Activated CD8-positive, alpha-beta memory T cell treated with anti-CD3 and anti-CD28 coated beads, Interleukin-2, amount 50 U/mL, for 48 hours (primary cell): ENCODE results near the gene UBR3.
"Not testable (repeated sequence)": the region's sequence is repeated elsewhere in the genome, so short reads cannot be mapped to it uniquely, and the experiment has no call there.

Experiments used
- DNase-seq: peaks from one replicate; pipeline ENCODE4 v3.0.0-alpha.2; 2020

The UBR3 gene

DNA sequence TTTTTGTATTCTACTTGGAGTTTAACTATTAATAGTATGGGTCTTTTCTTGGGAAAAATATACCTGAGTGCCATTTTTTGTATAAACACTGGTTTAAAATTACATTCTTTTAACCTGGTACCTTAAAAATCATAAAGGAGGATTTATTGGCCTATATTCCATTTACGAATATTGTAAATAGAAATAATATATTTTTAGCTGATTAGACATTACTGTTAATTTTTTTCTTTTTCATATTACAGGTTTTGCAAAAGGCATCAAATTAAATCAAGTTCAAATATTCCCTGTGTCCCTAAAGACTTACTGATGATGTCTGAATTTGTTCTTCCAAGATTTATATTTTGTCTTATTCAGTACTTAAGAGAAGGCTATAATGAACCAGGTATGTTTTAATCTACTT, 44.7 kb downstream of the UBR3 start:
- DNase-seq: no peak

DNA sequence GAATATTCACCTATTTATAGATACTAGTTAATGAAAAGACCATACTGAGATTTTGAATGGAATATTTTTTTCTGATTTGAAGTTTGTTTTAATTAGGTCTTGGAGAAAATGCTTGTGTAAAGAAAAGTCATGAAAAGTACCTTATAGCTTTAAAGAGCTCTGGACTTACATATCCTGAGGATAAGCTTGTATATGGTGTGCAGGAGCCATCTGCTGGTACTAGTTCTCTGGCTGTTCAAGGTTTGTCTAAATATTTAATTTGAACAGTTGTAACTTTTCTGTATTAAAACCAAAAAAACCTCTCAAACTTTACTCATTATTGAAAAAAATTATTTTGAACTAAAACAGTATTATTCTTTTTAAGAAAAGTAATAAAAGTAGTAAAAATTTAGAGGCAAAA, 50.1 kb downstream of the UBR3 start:
- no peak for DNase-seq

- DNase-seq: no peak
Observed at GRCh38 chr2:169887120-169887519, 59.9 kb downstream of the UBR3 start.

DNA sequence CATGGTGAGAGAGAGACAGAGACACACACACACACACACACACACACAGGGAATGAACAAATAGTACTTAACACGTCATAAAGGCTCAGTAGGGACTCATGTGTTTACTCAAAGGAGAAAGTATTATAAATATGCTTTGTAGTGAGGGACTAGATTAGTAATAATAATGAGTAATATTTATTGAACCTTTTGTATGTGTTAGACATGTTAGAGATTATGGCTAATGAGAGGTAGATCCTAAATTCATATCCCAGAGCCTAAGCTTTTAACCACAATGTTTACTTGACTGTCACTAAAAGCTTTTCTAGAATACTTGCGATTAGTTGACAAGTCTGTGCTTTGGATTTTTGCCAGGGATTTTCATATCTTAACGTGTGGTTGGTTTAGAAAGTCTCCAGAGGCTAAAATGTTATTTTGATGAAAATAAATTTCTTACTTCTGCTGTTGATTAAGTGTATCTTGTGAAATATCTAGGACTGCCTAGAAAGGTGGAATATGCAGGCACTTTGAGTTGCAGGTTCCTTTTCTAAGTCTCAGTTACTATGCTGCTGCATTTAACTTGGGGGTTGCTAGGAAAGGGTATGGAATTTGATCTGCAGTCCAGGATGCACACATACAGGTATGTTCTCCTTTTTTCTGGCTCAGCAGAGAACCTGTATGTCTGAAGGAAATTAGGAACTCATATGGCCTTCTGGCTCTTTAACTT, 64.5 kb downstream of the UBR3 start:
- no peak for DNase-seq

GRCh38 chr2:169892951-169893350, 65.7 kb downstream of the UBR3 start:
- no peak for DNase-seq

DNA sequence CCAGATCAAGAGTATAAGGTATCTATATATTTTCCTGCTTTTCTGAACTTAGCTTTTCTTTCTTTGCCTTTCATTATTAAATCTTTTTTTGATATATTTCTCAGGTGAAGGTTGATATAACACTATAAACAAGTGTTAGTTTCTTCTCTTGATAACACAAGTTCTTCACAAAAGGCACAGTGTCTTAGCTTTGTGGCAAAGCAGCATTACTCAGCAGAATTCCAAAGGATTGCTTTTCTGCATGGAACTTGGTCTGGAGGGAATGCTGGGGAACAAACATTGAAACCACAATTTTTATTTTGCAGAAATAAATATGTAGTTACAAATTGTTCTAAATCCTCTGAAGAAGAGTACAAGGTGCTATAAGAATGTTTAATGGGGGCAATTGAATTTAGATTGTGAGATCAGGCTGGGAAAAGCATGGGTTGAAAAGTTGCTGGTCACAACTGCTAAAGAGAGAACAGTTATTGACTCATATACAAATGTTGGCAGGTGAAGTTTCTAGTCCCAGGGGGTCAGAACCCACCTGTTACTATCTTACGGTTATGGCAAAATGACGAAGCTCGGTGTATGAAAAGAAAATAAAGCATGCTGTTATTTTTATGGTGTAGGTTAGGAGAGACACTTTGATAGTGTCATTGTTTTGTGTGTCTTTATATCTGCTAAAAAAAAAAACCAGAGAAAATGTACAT, 68.2 kb downstream of the UBR3 start:
- no peak for DNase-seq

GRCh38 chr2:169897834-169898233, 70.6 kb downstream of the UBR3 start:
- no peak for DNase-seq

- not testable (repeated sequence) for DNase-seq
Observed at GRCh38 chr2:169900103-169900502, 72.8 kb downstream of the UBR3 start.

- no peak for DNase-seq
Observed at GRCh38 chr2:169900686-169901085, 73.4 kb downstream of the UBR3 start.

DNA sequence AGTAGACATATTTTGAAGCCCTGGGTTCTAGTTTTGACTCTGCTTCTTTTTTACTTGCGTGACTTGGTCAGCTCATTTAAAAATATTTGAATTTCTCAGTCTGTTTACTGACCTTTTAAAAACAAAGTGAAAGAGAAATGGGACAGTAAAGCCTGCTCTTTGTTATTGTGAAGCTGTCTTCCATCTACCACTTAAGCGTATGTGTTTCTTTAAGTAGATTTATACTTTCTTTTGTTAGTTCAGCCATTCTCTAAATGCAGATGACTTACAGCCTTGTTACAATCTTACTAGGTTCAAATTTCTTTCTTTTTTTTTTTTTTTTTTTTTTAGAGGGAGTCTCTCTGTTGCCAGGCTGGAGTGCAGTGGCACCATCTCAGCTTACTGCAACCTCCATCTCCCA, 79.5 kb downstream of the UBR3 start:
- no peak for DNase-seq

- no peak for DNase-seq
Observed at GRCh38 chr2:169909376-169909775, 82.1 kb downstream of the UBR3 start.

- DNase-seq: no peak
Observed at GRCh38 chr2:169910109-169910799, 83.0 kb downstream of the UBR3 start.

DNA sequence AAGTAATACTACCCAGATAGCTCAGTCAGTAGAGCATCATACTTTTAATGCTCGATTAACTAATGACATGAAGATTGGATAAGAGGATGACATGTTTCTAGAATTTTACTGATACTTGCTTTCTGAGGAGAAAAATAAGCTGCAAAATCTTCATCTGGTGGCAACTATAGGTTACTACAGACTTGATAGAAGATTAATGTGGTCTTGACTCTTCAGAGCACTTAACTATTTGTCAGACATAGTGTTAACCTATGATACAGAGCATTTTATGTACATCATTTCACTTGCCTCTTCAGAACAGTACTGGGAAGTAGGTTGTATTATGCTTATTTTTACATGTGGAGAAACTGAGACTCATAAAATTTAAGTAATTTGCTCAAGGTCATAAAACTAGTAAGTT, 83.9 kb downstream of the UBR3 start:
- DNase-seq: no peak

DNA sequence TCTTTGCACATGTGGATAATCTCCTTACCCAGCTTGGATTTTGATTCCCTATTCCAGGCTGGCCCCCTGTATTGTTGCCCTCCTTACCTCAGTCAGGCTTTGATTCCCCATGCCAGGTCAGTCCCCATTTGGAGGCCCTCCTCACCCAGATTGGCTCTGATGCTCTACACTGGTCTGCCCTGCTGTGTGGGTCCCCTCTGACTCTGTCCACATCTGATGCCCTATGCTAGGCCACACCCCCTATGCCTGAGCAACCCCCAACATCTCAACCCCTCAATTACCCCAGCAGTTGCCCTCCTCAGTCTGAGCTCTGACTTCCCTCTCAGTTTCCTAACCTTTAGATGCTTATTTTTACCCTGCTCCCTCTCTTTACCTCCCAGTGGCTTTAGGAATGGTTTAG, 89.4 kb downstream of the UBR3 start:
- no peak for DNase-seq

- DNase-seq: no peak
Observed at GRCh38 chr2:169923977-169924376, 96.7 kb downstream of the UBR3 start.

GRCh38 chr2:169925968-169926367, 98.7 kb downstream of the UBR3 start:
- DNase-seq: no peak

GRCh38 chr2:169928463-169928864, 101.2 kb downstream of the UBR3 start:
- DNase-seq: no peak

DNA sequence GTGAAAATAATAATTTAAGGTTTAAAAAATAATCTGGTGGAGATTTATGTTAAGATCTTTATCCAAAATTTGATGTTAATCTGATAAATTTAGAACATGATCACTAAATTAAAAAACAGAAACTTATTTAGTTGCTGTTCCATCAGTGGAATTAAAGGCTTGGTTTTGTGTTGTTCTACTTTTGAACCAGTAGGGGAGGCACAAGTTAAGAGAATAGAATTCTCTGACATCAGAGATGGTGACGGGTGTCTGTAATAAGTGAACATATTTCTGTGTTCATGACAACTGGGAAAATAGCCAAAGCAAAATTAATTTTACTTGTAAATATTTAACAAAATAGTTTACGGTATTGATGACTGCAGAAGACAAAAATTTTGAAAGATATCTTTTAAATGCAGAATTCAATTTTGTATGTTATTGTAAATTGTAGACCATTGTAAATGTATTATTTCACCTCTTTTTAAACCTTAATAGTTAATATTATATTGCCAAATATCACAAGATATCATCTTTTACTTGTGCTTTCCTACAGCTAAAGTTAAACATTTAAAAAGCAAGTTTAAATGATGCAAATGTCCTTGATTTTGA, 106.0 kb downstream of the UBR3 start:
- DNase-seq: no peak

DNA sequence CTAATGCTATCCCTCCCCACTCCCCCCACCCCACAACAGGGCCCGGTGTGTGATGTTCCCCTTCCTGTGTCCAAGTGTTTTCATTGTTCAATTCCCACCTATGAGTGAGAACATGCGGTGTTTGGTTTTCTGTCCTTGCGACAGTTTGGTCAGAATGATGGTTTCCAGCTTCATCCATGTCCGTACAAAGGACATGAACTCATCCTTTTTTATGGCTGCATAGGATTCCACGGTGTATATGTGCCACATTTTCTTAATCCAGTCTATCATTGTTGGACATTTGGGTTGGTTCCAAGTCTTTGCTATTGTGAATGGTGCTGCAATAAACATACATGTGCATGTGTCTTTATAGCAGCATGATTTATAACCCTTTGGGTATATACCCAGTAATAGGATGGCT, 109.4 kb downstream of the UBR3 start:
- DNase-seq: not testable (repeated sequence)

GRCh38 chr2:169945515-169945914, 118.3 kb downstream of the UBR3 start:
- no peak for DNase-seq

DNA sequence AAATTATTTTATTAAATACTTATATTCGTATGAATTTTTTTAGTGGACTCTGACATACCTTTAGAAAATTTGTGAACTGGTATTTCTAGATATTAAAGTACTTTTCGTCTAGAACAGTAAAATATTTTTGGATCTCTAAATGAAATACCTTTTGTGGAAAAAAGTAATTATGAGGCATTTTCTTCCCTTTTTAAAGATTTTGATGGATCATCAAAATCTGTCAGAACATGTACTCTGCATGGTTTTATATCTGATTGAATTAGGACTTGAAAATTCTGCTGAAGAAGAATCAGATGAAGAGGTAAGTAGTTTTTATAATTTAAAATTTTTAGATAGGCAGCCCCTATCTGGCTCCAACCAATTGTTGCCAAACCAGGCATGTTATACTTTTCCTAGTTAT, 118.8 kb downstream of the UBR3 start:
- no peak for DNase-seq

- no peak for DNase-seq
Observed at GRCh38 chr2:169946546-169946945, 119.3 kb downstream of the UBR3 start.

DNA sequence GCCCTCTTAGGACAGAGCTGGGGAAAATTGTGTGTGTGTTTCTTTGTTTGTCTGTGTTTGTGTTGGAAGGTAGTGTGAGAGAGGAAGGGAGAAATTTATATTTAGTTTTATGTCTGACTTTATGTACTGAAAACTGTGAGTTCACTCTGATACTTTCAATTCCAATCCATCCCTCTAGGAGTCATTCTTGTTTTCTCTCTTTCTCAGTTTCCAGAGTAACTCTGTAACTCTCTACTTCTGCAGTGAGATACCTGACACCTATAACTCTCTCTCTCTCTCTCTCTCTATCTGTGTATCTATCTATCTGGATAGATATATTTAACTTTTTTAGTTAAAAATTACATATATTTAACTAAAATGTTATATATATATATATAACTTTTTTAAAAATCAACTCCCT, 128.7 kb downstream of the UBR3 start:
- DNase-seq: no peak

- not testable (repeated sequence) for DNase-seq
Observed at GRCh38 chr2:169957219-169957618, 130.0 kb downstream of the UBR3 start.
